ENCODE results near the gene SRSF11. TPM values are rescaled to one million over a fixed set of nuclear protein-coding genes. Genes with fewer than 3 reads are reported as not detected.

SRSF11 gene
- total and polyA plus RNA-seq, 2 donors (not counting 1 experiment from before 2014, with no cell fraction given) = 243 to 333 TPM

- Histone ChIP-seq H3K27ac (ENCODE audit: low read length in 2 of 2) (peak overlapping the region in 1 of 2 donors; percentile 23), H3K27me3 (replicated peaks in 1 of 4; ENCODE audit: control extremely low read depth in 1 of 4, control insufficient read depth in 3 of 4, insufficient read depth in 4 of 4, low read length in 3 of 4) (no peaks in the 10 kb centered on the region), H3K4me3 (ENCODE audit: control extremely low read depth in 1 of 5, extremely low read depth in 1 of 5, insufficient read depth in 1 of 5, low read depth in 2 of 5, low read length in 4 of 5) (no peak overlapping the region), H3K79me2 (ENCODE audit: control insufficient read depth, insufficient read depth, low read length) (peaks cover 99% of the 10 kb centered on the region), H3K36me3 (replicated peaks in 1 of 2; ENCODE audit: control extremely low read depth in 1 of 2, control insufficient read depth in 1 of 2, extremely low read depth in 1 of 2, insufficient read depth in 2 of 2, low read length in 1 of 2) (peaks cover 1 to 4% of the 10 kb centered on the region in 2 experiments), H3K4me2 (replicated peaks; ENCODE audit: low read depth, low read length, poor library complexity, severe bottlenecking) (no peak overlapping the region), H3K9me3 (ENCODE audit: control extremely low read depth in 1 of 3, control insufficient read depth in 2 of 3, insufficient read depth in 1 of 3, low read length in 2 of 3) (no peaks in the 10 kb centered on the region), H2AFZ (ENCODE audit: insufficient read depth, low read depth, low read length, poor library complexity, severe bottlenecking) (no peak overlapping the region), H3K4me1 (ENCODE audit: control insufficient read depth in 2 of 2, insufficient read depth in 2 of 2, low read length in 2 of 2) (peaks cover 18 to 30% of the 10 kb centered on the region in 2 donors), H4K20me1 (ENCODE audit: control insufficient read depth, insufficient read depth, low read length, poor library complexity, severe bottlenecking) (peaks cover 11% of the 10 kb centered on the region), H3K9ac (ENCODE audit: low read length) (no peak overlapping the region)
- intact Hi-C loops (cut with micrococcal nuclease) = no loop called here
- H3K4me1 Mint-ChIP-seq = peaks cover 64% of the 10 kb centered on the region
- DNase-seq = no peak
- POLR2A ChIA-PET = interaction anchor here (0.7 kb wide), 1 partner anchor 204 kb away, joined by 5 read pairs; no protein-coding TSS in a partner anchor
- TF ChIP-seq, protein P1, sequence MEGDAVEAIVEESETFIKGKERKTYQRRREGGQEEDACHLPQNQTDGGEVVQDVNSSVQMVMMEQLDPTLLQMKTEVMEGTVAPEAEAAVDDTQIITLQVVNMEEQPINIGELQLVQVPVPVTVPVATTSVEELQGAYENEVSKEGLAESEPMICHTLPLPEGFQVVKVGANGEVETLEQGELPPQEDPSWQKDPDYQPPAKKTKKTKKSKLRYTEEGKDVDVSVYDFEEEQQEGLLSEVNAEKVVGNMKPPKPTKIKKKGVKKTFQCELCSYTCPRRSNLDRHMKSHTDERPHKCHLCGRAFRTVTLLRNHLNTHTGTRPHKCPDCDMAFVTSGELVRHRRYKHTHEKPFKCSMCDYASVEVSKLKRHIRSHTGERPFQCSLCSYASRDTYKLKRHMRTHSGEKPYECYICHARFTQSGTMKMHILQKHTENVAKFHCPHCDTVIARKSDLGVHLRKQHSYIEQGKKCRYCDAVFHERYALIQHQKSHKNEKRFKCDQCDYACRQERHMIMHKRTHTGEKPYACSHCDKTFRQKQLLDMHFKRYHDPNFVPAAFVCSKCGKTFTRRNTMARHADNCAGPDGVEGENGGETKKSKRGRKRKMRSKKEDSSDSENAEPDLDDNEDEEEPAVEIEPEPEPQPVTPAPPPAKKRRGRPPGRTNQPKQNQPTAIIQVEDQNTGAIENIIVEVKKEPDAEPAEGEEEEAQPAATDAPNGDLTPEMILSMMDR (IDR thresholded peaks at IDR 0.05) = no peak
- TF ChIP-seq EZH2 (IDR thresholded peaks at IDR 0.05; ENCODE audit: borderline replicate concordance, insufficient read depth, low read depth, low read length, poor library complexity, severe bottlenecking) = no peak
- H3K9me3 Mint-ChIP-seq (ENCODE audit: insufficient read depth) = no peaks in the 10 kb centered on the region
- H3K27ac Mint-ChIP-seq = peak overlapping the region; percentile 10
- no peaks in the 10 kb centered on the region for H3K27me3 Mint-ChIP-seq
- H3K4me3 Mint-ChIP-seq = peak overlapping the region; percentile 24
- CTCF ChIA-PET = interaction anchor here (0.7 kb wide), 1 partner anchor 138 kb away, joined by 5 read pairs; no protein-coding TSS in a partner anchor
- ATAC-seq (ENCODE audit: low read depth) = no peak
- WGBS (ENCODE audit: insufficient coverage) = 90% methylated on average over 2 of the region's 4 CpGs
These were observed 13.7 kb upstream of the SRSF11 start for GRCh38 chr1:70207492-70207891.

GRCh38 chr1:70208292-70208691 is 12.9 kb upstream of the SRSF11 start:
- Histone ChIP-seq H3K4me1 (ENCODE audit: control insufficient read depth in 2 of 2, insufficient read depth in 2 of 2, low read length in 2 of 2) (peaks cover 18 to 30% of the 10 kb centered on the region in 2 donors), H2AFZ (ENCODE audit: insufficient read depth, low read depth, low read length, poor library complexity, severe bottlenecking) (no peak overlapping the region), H3K9me3 (ENCODE audit: control extremely low read depth in 1 of 3, control insufficient read depth in 2 of 3, insufficient read depth in 1 of 3, low read length in 2 of 3) (no peaks in the 10 kb centered on the region), H3K36me3 (replicated peaks in 1 of 2; ENCODE audit: control extremely low read depth in 1 of 2, control insufficient read depth in 1 of 2, extremely low read depth in 1 of 2, insufficient read depth in 2 of 2, low read length in 1 of 2) (peaks cover 3 to 8% of the 10 kb centered on the region in 2 experiments), H3K4me3 (ENCODE audit: control extremely low read depth in 1 of 5, extremely low read depth in 1 of 5, insufficient read depth in 1 of 5, low read depth in 2 of 5, low read length in 4 of 5) (no peak overlapping the region), H3K4me2 (replicated peaks; ENCODE audit: low read depth, low read length, poor library complexity, severe bottlenecking) (no peak overlapping the region), H3K27me3 (replicated peaks in 1 of 4; ENCODE audit: control extremely low read depth in 1 of 4, control insufficient read depth in 3 of 4, insufficient read depth in 4 of 4, low read length in 3 of 4) (no peaks in the 10 kb centered on the region), H3K79me2 (ENCODE audit: control insufficient read depth, insufficient read depth, low read length) (peaks cover 100% of the 10 kb centered on the region), H3K27ac (ENCODE audit: low read length in 2 of 2) (no peak overlapping the region), H3K9ac (ENCODE audit: low read length) (no peak overlapping the region), H4K20me1 (ENCODE audit: control insufficient read depth, insufficient read depth, low read length, poor library complexity, severe bottlenecking) (peaks cover 19% of the 10 kb centered on the region)
- ATAC-seq (ENCODE audit: low read depth) (no peak), DNase-seq (no peak)
- no peak overlapping the region for H3K27ac Mint-ChIP-seq
- intact Hi-C loops (cut with micrococcal nuclease) = no loop called here
- ChIA-PET CTCF (interaction anchor here (0.9 kb wide), 1 partner anchor 10 kb away, joined by 3 read pairs; no protein-coding TSS in a partner anchor), POLR2A (interaction anchor here (1.0 kb wide), 1 partner anchor 13 kb away, joined by 3 read pairs; the partner anchor contains the start of gene SRSF11)
- no peak overlapping the region for H3K4me3 Mint-ChIP-seq
- no peak for TF ChIP-seq EZH2 (IDR thresholded peaks at IDR 0.05; ENCODE audit: borderline replicate concordance, insufficient read depth, low read depth, low read length, poor library complexity, severe bottlenecking)
- TF ChIP-seq, protein P1 (IDR thresholded peaks at IDR 0.05) = no peak
- H3K27me3 Mint-ChIP-seq = no peaks in the 10 kb centered on the region
- H3K4me1 Mint-ChIP-seq = peaks cover 59% of the 10 kb centered on the region
- H3K9me3 Mint-ChIP-seq (ENCODE audit: insufficient read depth) = no peaks in the 10 kb centered on the region
- no CpG with 5 or more reads among the region's 7 CpGs for WGBS (ENCODE audit: insufficient coverage)
